ENCODE data around the gene MMP20.

GRCh38 chr11:102560555-102561011 lies 64.5 kb downstream of the MMP20 start:
- no peak for TF ChIP-seq CTCF (IDR thresholded peaks at IDR 0.05; ENCODE audit: insufficient read depth, low read depth, low read length)
- TF ChIP-seq EZH2 (IDR thresholded peaks at IDR 0.05; ENCODE audit: insufficient read depth, low read length) = no peak

Data from astrocyte (in vitro differentiated cells and primary cell).